Activated T-cell treated with anti-CD3 and anti-CD28 coated beads, Interleukin-2, amount 50 U/mL, for 48 hours (primary cell): ENCODE data around the gene STRADA.
A peak's percentile ranks its signal among the peaks of the same experiment; 100 is the strongest.
"Not testable (repeated sequence)": the region's sequence is repeated elsewhere in the genome, so short reads cannot be mapped to it uniquely, and the experiment has no call there.

Experiments
- DNase-seq, 2 experiments: peaks; one replicate each; pipeline ENCODE4 v3.0.0-alpha.2; 2020

Gene STRADA

DNA sequence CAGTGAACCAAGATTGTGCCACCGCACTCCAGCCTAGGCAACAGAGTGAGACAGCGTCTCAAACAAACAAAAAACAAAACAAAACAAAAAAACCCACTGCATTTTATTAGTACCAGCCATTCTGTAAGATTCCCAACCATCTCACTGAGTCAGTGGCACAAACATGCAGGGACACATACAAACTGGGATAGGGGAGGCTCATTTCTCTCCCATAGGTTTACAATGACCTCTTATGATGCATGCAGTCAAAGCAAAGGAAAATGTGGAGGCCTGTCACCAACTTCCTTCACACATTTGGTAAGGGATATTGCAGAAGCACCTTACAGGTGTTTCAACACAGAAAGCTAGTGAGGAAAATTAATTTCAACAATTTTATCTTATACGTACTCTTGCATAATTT is 12.4 kb upstream of the STRADA start:
- no peak for DNase-seq

DNA sequence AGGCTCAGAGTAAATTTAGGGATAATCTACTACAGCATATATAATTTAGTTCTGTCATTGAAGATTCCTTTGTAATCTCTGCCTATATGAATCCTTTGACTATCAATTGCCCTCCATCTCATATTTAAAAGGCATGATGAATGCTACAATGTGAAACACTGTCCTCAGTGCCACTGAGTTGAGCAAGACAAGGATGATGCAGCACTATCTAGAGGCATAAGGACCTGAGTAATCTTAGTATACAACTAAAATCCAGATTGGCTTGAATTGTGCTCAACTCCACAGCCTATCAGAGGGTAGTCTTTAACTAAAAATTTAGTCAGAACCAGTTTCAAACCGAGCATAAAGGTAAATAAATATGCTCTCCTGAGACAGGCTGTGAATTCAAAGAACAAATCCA is 11.6 kb upstream of the STRADA start:
- no peak for DNase-seq

DNA sequence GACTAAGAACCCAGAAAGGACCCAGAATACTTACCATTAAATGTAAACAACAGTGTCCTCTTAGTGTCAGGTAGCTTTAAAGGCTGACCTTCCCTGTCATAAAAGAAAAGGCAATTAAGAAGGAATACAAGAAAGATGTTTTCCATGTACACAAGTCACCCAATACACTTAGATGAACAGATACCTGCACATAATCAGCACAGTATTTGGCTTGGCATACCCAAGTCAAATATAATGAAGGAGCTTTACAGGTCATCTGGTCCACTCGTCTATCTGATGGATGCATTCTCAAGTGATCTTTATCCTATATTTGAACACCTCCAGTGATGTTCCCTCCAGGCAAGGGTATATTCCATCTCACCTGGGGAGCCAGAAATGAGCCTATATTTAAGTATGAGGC is 11.1 kb upstream of the STRADA start:
- DNase-seq: no peak

- no peak for DNase-seq
These were observed 10.2 kb upstream of the STRADA start for GRCh38 chr17:63751806-63752205.

GRCh38 chr17:63741143-63741407 is 524 bp downstream of the STRADA start:
- DNase-seq: no peak

- no peak for DNase-seq
These were observed 996 bp downstream of the STRADA start for GRCh38 chr17:63740464-63741142.

DNA sequence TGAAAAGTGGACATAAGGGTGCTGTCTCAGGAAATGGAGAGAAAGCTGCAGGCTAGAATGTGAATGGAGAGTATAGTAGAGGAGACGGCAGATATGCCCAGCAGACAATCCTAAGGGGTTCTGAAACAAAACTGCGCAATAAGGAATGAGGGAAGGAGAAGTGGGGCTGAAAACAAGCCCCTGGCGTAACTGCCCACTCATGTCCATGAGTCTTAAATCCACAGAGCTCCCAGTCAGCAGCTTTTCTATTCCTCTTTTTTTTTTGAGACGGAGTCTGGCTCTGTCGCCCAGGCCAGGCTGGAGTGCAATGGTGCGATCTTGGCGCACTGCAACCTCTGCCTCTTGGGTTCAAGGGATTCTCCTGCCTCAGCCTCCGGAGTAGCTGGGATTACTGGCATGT is 5.9 kb downstream of the STRADA start:
- no peak for DNase-seq

GRCh38 chr17:63722403-63722802 is 19.2 kb downstream of the STRADA start:
- DNase-seq: no peak

GRCh38 chr17:63720194-63720593 is 21.4 kb downstream of the STRADA start:
- not testable (repeated sequence) for DNase-seq

DNA sequence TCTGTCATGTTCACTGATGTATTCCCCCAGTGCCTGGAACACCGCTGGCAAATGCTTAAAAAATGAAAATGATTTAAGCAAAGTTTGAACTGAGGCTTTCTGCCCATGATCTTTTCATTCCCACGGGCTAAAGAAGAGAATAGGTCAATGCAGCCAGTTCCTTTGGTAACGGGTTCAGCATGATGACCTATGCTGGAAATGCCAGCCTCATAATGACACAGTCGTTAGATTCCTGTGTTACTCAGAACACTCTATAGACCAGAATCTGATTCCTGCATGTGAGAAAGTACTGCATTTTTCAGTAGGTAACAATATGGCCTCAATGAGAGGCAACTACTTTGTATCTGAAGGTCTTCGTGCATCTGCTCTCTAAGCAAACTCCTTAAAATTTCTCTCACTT is 22.6 kb downstream of the STRADA start:
- DNase-seq: no peak

GRCh38 chr17:63716426-63716825 is 25.2 kb downstream of the STRADA start:
- no peak for DNase-seq

GRCh38 chr17:63714550-63715277 is 26.9 kb downstream of the STRADA start:
- DNase-seq: no peak

DNA sequence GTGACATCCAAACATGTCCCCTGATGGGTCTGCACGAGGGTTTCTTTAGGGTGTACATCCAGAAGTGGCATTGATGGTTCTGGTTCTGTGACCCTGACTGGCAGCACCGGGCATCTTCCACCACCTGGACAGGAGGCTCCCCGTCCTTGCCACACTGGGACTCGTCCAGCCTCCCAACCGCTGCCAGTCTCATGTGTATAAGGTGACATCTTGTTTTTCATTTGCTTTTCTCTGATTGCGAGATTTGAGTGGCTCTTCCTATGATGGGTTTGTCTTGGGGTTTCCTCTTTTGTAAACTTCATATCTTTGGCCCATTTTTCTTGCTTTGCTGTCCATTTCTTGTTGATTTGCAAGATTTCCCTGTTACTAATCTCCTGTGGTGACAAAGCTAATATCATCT is 32.5 kb downstream of the STRADA start:
- no peak for DNase-seq

- no peak for DNase-seq
These were observed 34.4 kb downstream of the STRADA start for GRCh38 chr17:63707151-63707550.

DNA sequence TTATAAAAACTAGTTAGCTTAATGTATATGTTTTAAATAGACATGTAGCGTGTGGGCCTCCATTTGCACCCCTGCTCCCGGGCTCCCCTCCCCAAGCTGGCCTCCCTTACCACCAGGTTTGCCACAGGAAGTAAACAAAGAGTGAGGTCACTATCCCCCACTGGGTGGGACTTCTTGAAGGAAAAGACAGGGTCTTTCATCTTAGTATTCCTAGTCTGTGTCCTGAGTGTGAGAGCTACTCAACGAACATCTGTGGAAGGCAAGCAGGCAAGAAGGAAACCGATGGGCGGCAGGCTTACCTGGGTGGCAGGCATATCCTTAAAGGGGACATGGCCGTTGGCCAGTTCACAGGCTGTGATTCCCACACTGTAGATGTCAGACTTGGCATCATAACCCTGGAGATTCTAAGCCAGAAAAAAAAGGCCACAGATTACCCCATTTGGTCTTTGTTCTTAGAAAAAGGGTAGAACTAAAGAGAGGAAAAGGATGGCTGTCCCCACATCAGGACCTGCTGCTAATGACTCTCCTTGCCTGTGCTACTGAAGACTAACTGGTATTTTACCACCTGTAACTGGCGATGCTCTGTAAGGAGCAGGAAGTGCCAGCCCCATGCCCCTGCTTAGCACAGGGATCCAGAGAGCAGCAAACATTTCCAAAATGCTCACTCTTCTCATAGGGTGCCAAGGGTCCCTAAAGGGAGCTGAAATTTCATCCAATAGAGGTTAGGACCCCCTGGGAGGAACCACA is 35.1 kb downstream of the STRADA start:
- no peak for DNase-seq

DNA sequence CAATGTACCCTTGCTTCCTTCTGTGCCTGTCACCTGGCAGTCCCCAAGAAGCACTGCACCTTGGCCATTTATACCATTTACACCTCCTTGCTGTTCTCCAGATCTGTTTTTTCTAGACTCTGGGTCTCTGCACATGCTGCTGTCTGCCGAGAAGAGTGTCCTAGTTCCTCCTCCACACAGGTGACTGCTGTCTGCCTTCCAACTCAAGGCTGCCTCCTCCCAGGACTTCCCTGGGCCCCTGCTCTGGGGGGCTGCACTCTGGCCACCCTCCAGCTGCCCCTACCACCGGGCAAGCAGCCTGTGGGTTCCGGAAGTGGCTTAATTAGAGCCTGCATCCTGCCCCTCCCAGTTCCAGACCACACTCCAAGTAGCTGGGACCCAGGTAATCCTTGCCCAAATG is 35.9 kb downstream of the STRADA start:
- no peak for DNase-seq

- no peak for DNase-seq
These were observed 36.8 kb downstream of the STRADA start for GRCh38 chr17:63704836-63705235.

GRCh38 chr17:63704259-63704576 is 37.4 kb downstream of the STRADA start:
- DNase-seq: no peak

- no peak for DNase-seq
These were observed 37.9 kb downstream of the STRADA start for GRCh38 chr17:63703556-63704258.

- no peak for DNase-seq
These were observed 38.6 kb downstream of the STRADA start for GRCh38 chr17:63703029-63703428.

- no peak for DNase-seq
These were observed 38.9 kb downstream of the STRADA start for GRCh38 chr17:63702721-63703015.

GRCh38 chr17:63701868-63702720 is 39.5 kb downstream of the STRADA start:
- peak; percentile 81 for DNase-seq

DNA sequence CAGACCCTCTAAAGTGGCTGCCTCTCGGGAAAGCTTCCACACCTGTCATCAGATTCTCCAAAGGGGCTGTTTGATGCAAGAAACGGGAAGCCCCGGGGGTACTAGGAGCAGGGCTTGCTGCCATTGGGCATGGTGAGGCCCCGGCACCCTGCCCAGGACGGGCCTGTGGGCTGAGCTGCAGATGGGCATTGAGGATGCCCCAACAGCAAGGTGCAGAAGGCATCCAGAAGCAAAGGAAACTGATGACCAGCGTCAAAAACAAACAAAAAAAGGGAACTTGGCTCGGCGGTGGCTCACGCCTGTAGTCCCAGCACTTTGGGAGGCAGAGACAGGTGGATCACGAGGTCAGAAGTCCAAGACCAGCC is 40.2 kb downstream of the STRADA start:
- DNase-seq: peak in 1 of 2 experiments; percentile 66
